ENCODE data around the gene SUGCT. TPM values are rescaled to one million over a fixed set of nuclear protein-coding genes. Genes with fewer than 3 reads are reported as not detected.
A peak's percentile ranks its signal among the peaks of the same experiment; 100 is the strongest.

SUGCT gene
- polyA plus RNA-seq, 1 of the 3 experiments (the other 2 are of a cell fraction) = 53.7 TPM

DNA sequence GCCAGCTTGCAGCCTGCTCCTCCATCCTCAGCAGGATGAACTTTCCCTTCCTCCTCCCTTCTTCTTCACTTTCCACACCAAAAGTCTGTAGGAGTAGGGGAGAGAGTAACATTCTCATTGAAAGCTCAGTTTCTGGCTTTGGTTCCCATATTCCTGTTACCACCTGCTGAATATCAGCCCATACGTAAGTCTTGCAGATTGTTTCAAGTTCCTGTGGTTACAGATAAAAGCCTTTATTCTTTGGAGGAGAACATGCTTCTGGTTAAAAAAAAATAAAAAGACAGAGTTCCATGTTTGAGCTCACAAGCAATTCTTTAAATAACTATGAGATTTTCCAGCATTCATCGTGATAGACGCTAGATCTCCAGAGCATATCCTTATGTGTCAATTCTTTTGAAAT lies 637.3 kb downstream of the SUGCT start:
- no peaks in the 10 kb centered on the region for H3K9me3 ChIP-seq
- H3K4me1 ChIP-seq (ENCODE audit: control insufficient read depth in 1 of 2, insufficient read depth in 2 of 2, low read depth in 1 of 2, low read length in 1 of 2) = peaks cover 0 to 5% of the 10 kb centered on the region in 2 experiments; a peak in 2 of 4 replicates
- H3K9ac ChIP-seq = no peak overlapping the region
- POLR2A ChIA-PET = no interaction called here
- H2AFZ ChIP-seq (ENCODE audit: low read depth) = no peak overlapping the region
- H3K79me2 ChIP-seq (ENCODE audit: insufficient read depth) = no peaks in the 10 kb centered on the region; the same call in 1 of the 2 replicates
- no peaks in the 10 kb centered on the region for H3K27me3 ChIP-seq (ENCODE audit: insufficient read depth)
- no peak overlapping the region for H3K4me3 ChIP-seq (ENCODE audit: low read depth in 2 of 2, low read length in 1 of 2)
- no peaks in the 10 kb centered on the region for H4K20me1 ChIP-seq (ENCODE audit: insufficient read depth)
- H3F3A ChIP-seq (replicated peaks; ENCODE audit: insufficient read depth) = peaks cover 10% of the 10 kb centered on the region
- WGBS (ENCODE audit: low lambda C conversion rate) = 85% methylated on average over 3 of the region's 3 CpGs
- H3K4me2 ChIP-seq = no peak overlapping the region
- no peak for DNase-seq
- H3K36me3 ChIP-seq (replicated peaks in 1 of 2; ENCODE audit: control insufficient read depth in 1 of 2, insufficient read depth in 2 of 2, low read length in 1 of 2) = peaks cover under 1 to 9% of the 10 kb centered on the region in 2 experiments
- TF ChIP-seq, protein P1, sequence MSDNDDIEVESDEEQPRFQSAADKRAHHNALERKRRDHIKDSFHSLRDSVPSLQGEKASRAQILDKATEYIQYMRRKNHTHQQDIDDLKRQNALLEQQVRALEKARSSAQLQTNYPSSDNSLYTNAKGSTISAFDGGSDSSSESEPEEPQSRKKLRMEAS (IDR thresholded peaks at IDR 0.05; ENCODE audit: low read depth) = no peak
- TF ChIP-seq MEF2A (IDR thresholded peaks at IDR 0.05; ENCODE audit: borderline replicate concordance, low read depth) (no peak), TCF12 (IDR thresholded peaks at IDR 0.05) (0 out of 2 replicates have a peak, but pooled peaks have one; percentile 4)
- CTCF ChIA-PET = interaction anchor here (0.9 to 1.9 kb wide), 3 partner anchors 17 to 933 kb away, joined by 3 to 4 read pairs (median 3); no protein-coding TSS in a partner anchor
- peak overlapping the region in 1 of 2 experiments; percentile 51; a peak in 2 of 4 replicates for H3K27ac ChIP-seq (ENCODE audit: low read depth in 2 of 2, low read length in 1 of 2)
- H3K9me2 ChIP-seq = no peaks in the 10 kb centered on the region

DNA sequence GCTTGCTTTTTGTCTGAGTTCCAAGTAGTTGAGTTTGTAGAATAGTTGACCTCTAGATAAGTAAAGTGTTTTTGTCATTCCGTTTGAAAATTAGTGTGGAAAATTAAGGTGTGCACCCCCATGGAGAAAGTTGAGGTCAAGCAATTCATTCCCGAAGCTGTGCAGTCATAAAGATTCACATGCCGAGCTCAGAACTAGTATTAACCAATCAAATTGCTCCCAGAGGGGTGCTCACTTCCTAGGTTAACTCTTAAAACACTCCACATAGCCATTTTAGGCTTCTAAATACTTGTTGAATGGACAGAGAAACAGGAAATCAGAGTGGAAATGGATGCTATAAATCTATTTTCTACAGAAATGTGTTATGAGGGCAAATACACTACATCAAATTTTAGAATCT lies 638.9 kb downstream of the SUGCT start:
- H3K4me2 ChIP-seq = no peak overlapping the region
- H3K27ac ChIP-seq (ENCODE audit: low read depth in 2 of 2, low read length in 1 of 2) = peak overlapping the region in 1 of 2 experiments; percentile 45; a peak in 1 of 4 replicates
- TF ChIP-seq EZH2phosphoT487 (IDR thresholded peaks at IDR 0.05; ENCODE audit: borderline replicate concordance, low read depth) (no peak), EP300 (IDR thresholded peaks at IDR 0.05; ENCODE audit: borderline replicate concordance in 1 of 2, low read depth in 1 of 2, low read length in 1 of 2) (no peak), CHD2 (IDR thresholded peaks at IDR 0.05; ENCODE audit: low read length, partially characterized antibody) (no peak)
- TF ChIP-seq, protein P2, sequence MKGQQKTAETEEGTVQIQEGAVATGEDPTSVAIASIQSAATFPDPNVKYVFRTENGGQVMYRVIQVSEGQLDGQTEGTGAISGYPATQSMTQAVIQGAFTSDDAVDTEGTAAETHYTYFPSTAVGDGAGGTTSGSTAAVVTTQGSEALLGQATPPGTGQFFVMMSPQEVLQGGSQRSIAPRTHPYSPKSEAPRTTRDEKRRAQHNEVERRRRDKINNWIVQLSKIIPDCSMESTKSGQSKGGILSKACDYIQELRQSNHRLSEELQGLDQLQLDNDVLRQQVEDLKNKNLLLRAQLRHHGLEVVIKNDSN (IDR thresholded peaks at IDR 0.05; ENCODE audit: borderline replicate concordance, low read depth) = no peak
- no peaks in the 10 kb centered on the region for H3K9me3 ChIP-seq
- H3K79me2 ChIP-seq (ENCODE audit: insufficient read depth) = no peaks in the 10 kb centered on the region; the same call in 1 of the 2 replicates
- ChIA-PET POLR2A (no interaction called here), CTCF (interaction anchor here (1.0 to 1.6 kb wide), 3 partner anchors 10 to 14 kb away, joined by 3 read pairs; no protein-coding TSS in a partner anchor)
- peaks cover 2 to 10% of the 10 kb centered on the region in 2 experiments for H3K36me3 ChIP-seq (replicated peaks in 1 of 2; ENCODE audit: control insufficient read depth in 1 of 2, insufficient read depth in 2 of 2, low read length in 1 of 2)
- H3K4me1 ChIP-seq (ENCODE audit: control insufficient read depth in 1 of 2, insufficient read depth in 2 of 2, low read depth in 1 of 2, low read length in 1 of 2) = peaks cover 0 to 7% of the 10 kb centered on the region in 2 experiments; a peak in 2 of 4 replicates
- no peak for DNase-seq
- H3F3A ChIP-seq (replicated peaks; ENCODE audit: insufficient read depth) = peaks cover 10% of the 10 kb centered on the region
- H3K27me3 ChIP-seq (ENCODE audit: insufficient read depth) = no peaks in the 10 kb centered on the region
- H3K4me3 ChIP-seq (ENCODE audit: low read depth in 2 of 2, low read length in 1 of 2) = no peak overlapping the region
- no peaks in the 10 kb centered on the region for H4K20me1 ChIP-seq (ENCODE audit: insufficient read depth)
- no peak overlapping the region for H2AFZ ChIP-seq (ENCODE audit: low read depth)
- 83% methylated on average over 3 of the region's 3 CpGs for WGBS (ENCODE audit: low lambda C conversion rate)
- no peaks in the 10 kb centered on the region for H3K9me2 ChIP-seq
- no peak overlapping the region for H3K9ac ChIP-seq

DNA sequence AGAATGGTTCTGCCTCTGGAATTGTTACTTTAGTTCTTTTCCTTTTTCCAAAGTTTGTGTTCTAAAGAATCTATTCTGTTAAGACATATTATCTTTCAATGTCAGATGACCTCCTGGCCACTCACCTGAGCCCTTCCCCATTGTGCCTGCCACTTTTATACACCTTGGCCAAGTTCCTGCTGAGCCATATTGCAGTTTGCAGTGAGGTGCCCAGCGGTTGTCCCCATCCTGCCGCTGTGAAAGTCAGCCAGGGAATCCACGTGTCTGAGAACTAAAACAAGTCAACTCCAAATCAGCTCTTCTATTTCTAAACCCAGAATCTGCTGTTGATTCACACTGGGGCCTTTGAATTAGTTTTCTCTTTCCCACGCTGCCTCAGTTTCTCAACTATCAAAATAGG lies 641.1 kb downstream of the SUGCT start:
- Histone ChIP-seq H4K20me1 (ENCODE audit: insufficient read depth) (no peaks in the 10 kb centered on the region), H3K9me2 (no peaks in the 10 kb centered on the region), H3K4me1 (ENCODE audit: control insufficient read depth in 1 of 2, insufficient read depth in 2 of 2, low read depth in 1 of 2, low read length in 1 of 2) (peaks cover 7 to 13% of the 10 kb centered on the region in 2 experiments), H3K36me3 (replicated peaks in 1 of 2; ENCODE audit: control insufficient read depth in 1 of 2, insufficient read depth in 2 of 2, low read length in 1 of 2) (peaks cover 2 to 15% of the 10 kb centered on the region in 2 experiments), H3K79me2 (ENCODE audit: insufficient read depth) (peaks cover 14% of the 10 kb centered on the region; the same call in 1 of the 2 replicates), H3K9me3 (no peaks in the 10 kb centered on the region), H2AFZ (ENCODE audit: low read depth) (no peak overlapping the region), H3K27me3 (ENCODE audit: insufficient read depth) (no peaks in the 10 kb centered on the region), H3F3A (replicated peaks; ENCODE audit: insufficient read depth) (peaks cover 8% of the 10 kb centered on the region), H3K27ac (ENCODE audit: low read depth in 2 of 2, low read length in 1 of 2) (no peak overlapping the region), H3K4me2 (no peak overlapping the region), H3K4me3 (ENCODE audit: low read depth in 2 of 2, low read length in 1 of 2) (no peak overlapping the region), H3K9ac (no peak overlapping the region)
- ChIA-PET POLR2A (interaction anchor here (0.5 kb wide), 1 partner anchor 76 kb away, joined by 5 read pairs; no protein-coding TSS in a partner anchor), CTCF (interaction anchor here (0.8 to 4.2 kb wide), 4 partner anchors 11 to 23 kb away, joined by 3 to 18 read pairs (median 4); no protein-coding TSS in a partner anchor)
- TF ChIP-seq, protein P3, sequence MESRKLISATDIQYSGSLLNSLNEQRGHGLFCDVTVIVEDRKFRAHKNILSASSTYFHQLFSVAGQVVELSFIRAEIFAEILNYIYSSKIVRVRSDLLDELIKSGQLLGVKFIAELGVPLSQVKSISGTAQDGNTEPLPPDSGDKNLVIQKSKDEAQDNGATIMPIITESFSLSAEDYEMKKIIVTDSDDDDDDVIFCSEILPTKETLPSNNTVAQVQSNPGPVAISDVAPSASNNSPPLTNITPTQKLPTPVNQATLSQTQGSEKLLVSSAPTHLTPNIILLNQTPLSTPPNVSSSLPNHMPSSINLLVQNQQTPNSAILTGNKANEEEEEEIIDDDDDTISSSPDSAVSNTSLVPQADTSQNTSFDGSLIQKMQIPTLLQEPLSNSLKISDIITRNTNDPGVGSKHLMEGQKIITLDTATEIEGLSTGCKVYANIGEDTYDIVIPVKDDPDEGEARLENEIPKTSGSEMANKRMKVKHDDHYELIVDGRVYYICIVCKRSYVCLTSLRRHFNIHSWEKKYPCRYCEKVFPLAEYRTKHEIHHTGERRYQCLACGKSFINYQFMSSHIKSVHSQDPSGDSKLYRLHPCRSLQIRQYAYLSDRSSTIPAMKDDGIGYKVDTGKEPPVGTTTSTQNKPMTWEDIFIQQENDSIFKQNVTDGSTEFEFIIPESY (IDR thresholded peaks at IDR 0.05; ENCODE audit: borderline replicate concordance, low read depth) = no peak
- TF ChIP-seq FOSL2 (IDR thresholded peaks at IDR 0.05; ENCODE audit: borderline replicate concordance, low read depth) (no peak), EZH2phosphoT487 (IDR thresholded peaks at IDR 0.05; ENCODE audit: borderline replicate concordance, low read depth) (no peak), MXI1 (IDR thresholded peaks at IDR 0.05; ENCODE audit: low read depth, low read length) (no peak), GABPA (IDR thresholded peaks at IDR 0.05; ENCODE audit: low read depth) (no peak)
- no peak for DNase-seq
- 93% methylated on average over 4 of the region's 4 CpGs for WGBS (ENCODE audit: low lambda C conversion rate)

Data from SK-N-SH (cell line).